HepG2 (cell line): ENCODE results near the gene SOBP. TPM values are rescaled to one million over a fixed set of nuclear protein-coding genes. Genes with fewer than 3 reads are reported as not detected.

Experiments used
- ATAC-seq: fragments of 200-7000 bp; cut with Tn5 transposase; 3 replicates; pipeline ENCODE4 v1.9.1; 2020; ENCODE audit warnings: mild to moderate bottlenecking, moderate library complexity
- BruUV-seq: library from RNA; stranded (reverse); fragments of 400-500 nt; replicated peaks from 2 replicates; lab custom pipeline; 2021; lab: Mats Ljungman, UMichigan
- CTCF ChIA-PET: fragments of 300-600 bp; formaldehyde crosslinking; extraction: SDS; loops from one replicate; lab custom pipeline; 2021; ENCODE audit warnings: low total read pairs, inconsistent platforms, low intra/inter-chr PET ratio; lab: Yijun Ruan, JAX
- POLR2A ChIA-PET: fragments of 350-600 bp; sonication (Branson Sonifier 250); formaldehyde crosslinking; loops from one replicate; lab custom pipeline; 2020; ENCODE audit warnings: antibody characterized with exemption, inconsistent platforms; lab: Yijun Ruan, JAX
- DNase-seq: peaks from one replicate; pipeline ENCODE4 v3.0.0-alpha.2; 2015; ENCODE audit warnings: low spot score
- FAIRE-seq: peaks from 3 replicates; lab custom pipeline; 2011; peaks lifted over from hg19 to GRCh38; lab: Jason Lieb, UNC
- H2AFZ ChIP-seq: one replicate; pipeline ENCODE4 v1.6.1; 2011; ENCODE audit warnings: low read length, inconsistent platforms
- H3K27ac ChIP-seq: fragments of 300-600 bp; 3 replicates; pipeline ENCODE4 v1.8.0; 2011; ENCODE audit warnings: mixed run types, mild to moderate bottlenecking, mixed read lengths, low read length, inconsistent platforms; ENCODE audit not compliant: insufficient read depth; ENCODE audit errors: extremely low read length
- H3K27me3 ChIP-seq, 2 experiments: fragments of 200-600 bp in 1 of 2; 2 replicates in 1 of 2; 3 replicates in 1 of 2; pipeline versions ENCODE4 v1.6.0 to v1.8.0; 2011; ENCODE audit warnings: low read length in 2 of 2, mild to moderate bottlenecking in 2 of 2, moderate library complexity in 2 of 2, inconsistent platforms in 1 of 2; ENCODE audit not compliant: insufficient read depth in 2 of 2, control insufficient read depth in 1 of 2
- H3K36me3 ChIP-seq, 2 experiments: fragments of 200-600 bp in 1 of 2; replicated peaks in 1 of 2; 2 replicates in 1 of 2; 3 replicates in 1 of 2; pipeline versions ENCODE4 v1.5.1 to v1.8.0; 2011; ENCODE audit warnings: low read length in 2 of 2, inconsistent platforms in 1 of 2; ENCODE audit not compliant: insufficient read depth in 2 of 2, control insufficient read depth in 1 of 2
- H3K4me1 ChIP-seq: 2 replicates; pipeline ENCODE4 v1.5.1; 2012; ENCODE audit warnings: low read length, inconsistent platforms; ENCODE audit not compliant: insufficient read depth
- H3K4me2 ChIP-seq: 2 replicates; pipeline ENCODE4 v1.6.0; 2011; ENCODE audit warnings: low read depth, low read length, inconsistent platforms
- H3K4me3 ChIP-seq, 3 experiments: fragments of 200-600 bp in 1 of 3; sonication (generic), shearing (Covaris generic) in 1 of 3; replicated peaks in 1 of 3; 2 replicates each; pipeline ENCODE4 v1.5.1; 2011 to 2016; ENCODE audit warnings: low read length in 3 of 3, inconsistent platforms in 2 of 3, low read depth in 2 of 3, mild to moderate bottlenecking in 2 of 3, control low read depth in 1 of 3, mixed read lengths in 1 of 3; ENCODE audit not compliant: insufficient read depth in 1 of 3
- H3K79me2 ChIP-seq: one replicate; pipeline ENCODE4 v1.6.1; 2011; ENCODE audit warnings: low read length, inconsistent platforms; ENCODE audit not compliant: insufficient read depth
- H3K9ac ChIP-seq: 2 replicates; pipeline ENCODE4 v1.6.0; 2011; ENCODE audit warnings: mild to moderate bottlenecking, low read depth, low read length, inconsistent platforms; ENCODE audit not compliant: insufficient read depth
- H3K9me3 ChIP-seq: 2 replicates; pipeline ENCODE4 v1.5.1; 2012; ENCODE audit warnings: mild to moderate bottlenecking, low read length
- H4K20me1 ChIP-seq: 2 replicates; pipeline ENCODE4 v1.6.0; 2011; ENCODE audit warnings: inconsistent platforms, mild to moderate bottlenecking, low read length, moderate library complexity; ENCODE audit not compliant: insufficient read depth
- DPF2 ChIP-seq: sonication (generic); formaldehyde crosslinking; IDR thresholded peaks from 2 replicates; pipeline ENCODE4 v1.4.0; 2020; ENCODE audit warnings: mild to moderate bottlenecking, low read depth, missing genetic modification reagents, borderline replicate concordance
- DZIP1 ChIP-seq: sonication (generic); formaldehyde crosslinking; IDR thresholded peaks from 2 replicates; pipeline ENCODE4 v1.5.0; 2020; ENCODE audit warnings: mild to moderate bottlenecking, missing genetic modification reagents
- HIVEP1 ChIP-seq: sonication (generic); formaldehyde crosslinking; IDR thresholded peaks from 2 replicates; pipeline ENCODE4 v1.4.0; 2020; ENCODE audit warnings: mild to moderate bottlenecking, missing genetic modification reagents
- IRF1 ChIP-seq: sonication (generic); formaldehyde crosslinking; IDR thresholded peaks from 2 replicates; pipeline ENCODE4 v1.4.0; 2020; ENCODE audit warnings: low read depth, mild to moderate bottlenecking, missing genetic modification reagents
- PRDM10 ChIP-seq: sonication (generic); formaldehyde crosslinking; IDR thresholded peaks from 2 replicates; pipeline ENCODE4 v1.4.0; 2020; ENCODE audit warnings: low read depth, missing genetic modification reagents
- TAF15 ChIP-seq: fragments of 200-400 bp; formaldehyde crosslinking; IDR thresholded peaks from one replicate; pipeline ENCODE4 v1.6.1; 2018; ENCODE audit warnings: mild to moderate bottlenecking, low read depth, low read length; ENCODE audit not compliant: poor library complexity, severe bottlenecking
- ZNF83 ChIP-seq: sonication (generic); formaldehyde crosslinking; IDR thresholded peaks from 2 replicates; pipeline ENCODE4 v1.4.0; 2020; ENCODE audit warnings: missing genetic modification reagents, mild to moderate bottlenecking, borderline replicate concordance
- WGBS: methylation state at CpG from one replicate; pipeline ENCODE4 v1.1.6; 2017; ENCODE audit warnings: low lambda C conversion rate; 5-methylcytosine and 5-hydroxymethylcytosine counted together
- in situ Hi-C: cut with HindIII; loops from 2 replicates; pipeline ENCODE4 v1.10.0; 2017; ENCODE audit warnings: low pct_unique_long_range_greater_than_20kb; ENCODE audit not compliant: extremely low pct_ligation_motif_present
- intact Hi-C: fragments of 100-400 bp; cut with micrococcal nuclease; formaldehyde crosslinking; loops from one replicate; pipeline ENCODE4 v1.10.0; 2022; ENCODE audit not compliant: unreplicated experiment
- polyA plus RNA-seq, 8 experiments: library from polyadenylated mRNA; depleted of rRNA in 3 of 8; stranded (reverse) in 7 of 8; unstranded in 1 of 8; fragments of >200 nt; fragmentation: Illumina TruSeq in 4 of 8; extraction: Trizol in 4 of 8; gene quantifications; 2 replicates each; pipeline versions ENCODE4 v1.2.1 to v1.2.3, GENCODE V29; 2011 to 2016; ENCODE audit warnings: low read depth in 4 of 8, missing spikeins in 1 of 8, mixed read lengths in 1 of 8; ENCODE audit not compliant: insufficient read depth in 1 of 8
- total RNA-seq, 5 experiments: library from RNA; depleted of rRNA; stranded (reverse); fragments of >200 nt; fragmentation: Illumina TruSeq; extraction: Trizol; gene quantifications; 2 replicates each; pipeline ENCODE4 v1.2.3, GENCODE V29; 2016; ENCODE audit warnings: low read depth in 1 of 5
- TF ChIP-seq, protein P1 (sequence below): IDR thresholded peaks from 2 replicates; pipeline ENCODE4 v1.6.1; 2016; ENCODE audit warnings: low read depth, control low read depth

Gene SOBP
- total and polyA plus RNA-seq, 2 of the 13 experiments (the other 11 are each of a cell fraction or from before 2014, with no cell fraction given) = 1.5 to 6.9 TPM

DNA sequence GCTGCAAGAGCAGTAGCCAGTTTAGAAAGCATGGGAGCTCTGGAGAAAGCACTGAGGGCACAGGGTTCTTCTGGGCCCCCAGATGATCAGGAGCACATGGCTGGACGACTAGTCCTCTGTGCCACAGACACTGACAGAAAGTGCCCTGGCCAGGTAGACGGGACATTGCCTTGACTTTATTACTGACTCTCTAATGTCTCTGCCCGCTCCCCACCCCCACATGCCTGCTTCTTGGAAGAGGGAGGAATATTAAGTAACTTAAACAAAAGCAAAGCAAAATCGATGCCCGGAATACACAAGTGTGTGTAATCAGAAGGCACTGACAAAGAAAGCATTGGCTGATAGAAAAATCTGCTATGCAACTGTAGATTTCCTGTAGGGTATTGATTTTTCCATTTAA, 99.3 kb downstream of the SOBP start:
- TF ChIP-seq DPF2 (CRISPR knock-in tag) (no peak), DZIP1 (CRISPR knock-in tag) (no peak), HIVEP1 (CRISPR knock-in tag) (no peak), PRDM10 (CRISPR knock-in tag) (no peak), ZNF83 (no peak), IRF1 (CRISPR knock-in tag) (no peak), TAF15 (no peak)
- TF ChIP-seq, protein P1, sequence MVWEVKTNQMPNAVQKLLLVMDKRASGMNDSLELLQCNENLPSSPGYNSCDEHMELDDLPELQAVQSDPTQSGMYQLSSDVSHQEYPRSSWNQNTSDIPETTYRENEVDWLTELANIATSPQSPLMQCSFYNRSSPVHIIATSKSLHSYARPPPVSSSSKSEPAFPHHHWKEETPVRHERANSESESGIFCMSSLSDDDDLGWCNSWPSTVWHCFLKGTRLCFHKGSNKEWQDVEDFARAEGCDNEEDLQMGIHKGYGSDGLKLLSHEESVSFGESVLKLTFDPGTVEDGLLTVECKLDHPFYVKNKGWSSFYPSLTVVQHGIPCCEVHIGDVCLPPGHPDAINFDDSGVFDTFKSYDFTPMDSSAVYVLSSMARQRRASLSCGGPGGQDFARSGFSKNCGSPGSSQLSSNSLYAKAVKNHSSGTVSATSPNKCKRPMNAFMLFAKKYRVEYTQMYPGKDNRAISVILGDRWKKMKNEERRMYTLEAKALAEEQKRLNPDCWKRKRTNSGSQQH = no peak
- no peaks in the 10 kb centered on the region for H3K79me2 ChIP-seq
- no peaks in the 10 kb centered on the region for H3K27me3 ChIP-seq
- DNase-seq (no peak), ATAC-seq (no peak), FAIRE-seq (no peak)
- 93% methylated on average over 5 of the region's 5 CpGs for WGBS
- no TSS peak for BruUV-seq
- H3K9me3 ChIP-seq = no peaks in the 10 kb centered on the region
- ChIA-PET CTCF (no interaction called here), POLR2A (no interaction called here)
- H3K4me2 ChIP-seq = no peak overlapping the region
- no peak overlapping the region for H2AFZ ChIP-seq
- no peaks in the 10 kb centered on the region for H3K4me1 ChIP-seq
- H3K9ac ChIP-seq = no peak overlapping the region
- H4K20me1 ChIP-seq = no peaks in the 10 kb centered on the region
- H3K27ac ChIP-seq = no peak overlapping the region
- H3K36me3 ChIP-seq = peaks cover 9 to 38% of the 10 kb centered on the region in 2 experiments; a peak in 4 of 5 replicates
- intact Hi-C loops = loop anchor here (10.0 kb wide), 1 partner anchor 274 kb away; no protein-coding TSS in a partner anchor
- in situ Hi-C loops = no loop called here
- no peak overlapping the region for H3K4me3 ChIP-seq
